GM19372 (cell line): ENCODE results near the gene ARHGEF28.
A peak's percentile ranks its signal among the peaks of the same experiment; 100 is the strongest.

Experiments
- ATAC-seq: cut with Tn5 transposase; IDR thresholded peaks from one replicate; pipeline ENCODE4 v1.9.1; 2021; ENCODE audit warnings: mild to moderate bottlenecking, low read depth, moderate library complexity; ENCODE audit not compliant: unreplicated experiment

The ARHGEF28 gene, protein sequence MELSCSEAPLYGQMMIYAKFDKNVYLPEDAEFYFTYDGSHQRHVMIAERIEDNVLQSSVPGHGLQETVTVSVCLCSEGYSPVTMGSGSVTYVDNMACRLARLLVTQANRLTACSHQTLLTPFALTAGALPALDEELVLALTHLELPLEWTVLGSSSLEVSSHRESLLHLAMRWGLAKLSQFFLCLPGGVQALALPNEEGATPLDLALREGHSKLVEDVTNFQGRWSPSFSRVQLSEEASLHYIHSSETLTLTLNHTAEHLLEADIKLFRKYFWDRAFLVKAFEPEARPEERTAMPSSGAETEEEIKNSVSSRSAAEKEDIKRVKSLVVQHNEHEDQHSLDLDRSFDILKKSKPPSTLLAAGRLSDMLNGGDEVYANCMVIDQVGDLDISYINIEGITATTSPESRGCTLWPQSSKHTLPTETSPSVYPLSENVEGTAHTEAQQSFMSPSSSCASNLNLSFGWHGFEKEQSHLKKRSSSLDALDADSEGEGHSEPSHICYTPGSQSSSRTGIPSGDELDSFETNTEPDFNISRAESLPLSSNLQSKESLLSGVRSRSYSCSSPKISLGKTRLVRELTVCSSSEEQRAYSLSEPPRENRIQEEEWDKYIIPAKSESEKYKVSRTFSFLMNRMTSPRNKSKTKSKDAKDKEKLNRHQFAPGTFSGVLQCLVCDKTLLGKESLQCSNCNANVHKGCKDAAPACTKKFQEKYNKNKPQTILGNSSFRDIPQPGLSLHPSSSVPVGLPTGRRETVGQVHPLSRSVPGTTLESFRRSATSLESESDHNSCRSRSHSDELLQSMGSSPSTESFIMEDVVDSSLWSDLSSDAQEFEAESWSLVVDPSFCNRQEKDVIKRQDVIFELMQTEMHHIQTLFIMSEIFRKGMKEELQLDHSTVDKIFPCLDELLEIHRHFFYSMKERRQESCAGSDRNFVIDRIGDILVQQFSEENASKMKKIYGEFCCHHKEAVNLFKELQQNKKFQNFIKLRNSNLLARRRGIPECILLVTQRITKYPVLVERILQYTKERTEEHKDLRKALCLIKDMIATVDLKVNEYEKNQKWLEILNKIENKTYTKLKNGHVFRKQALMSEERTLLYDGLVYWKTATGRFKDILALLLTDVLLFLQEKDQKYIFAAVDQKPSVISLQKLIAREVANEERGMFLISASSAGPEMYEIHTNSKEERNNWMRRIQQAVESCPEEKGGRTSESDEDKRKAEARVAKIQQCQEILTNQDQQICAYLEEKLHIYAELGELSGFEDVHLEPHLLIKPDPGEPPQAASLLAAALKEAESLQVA (N-terminal part only)

DNA sequence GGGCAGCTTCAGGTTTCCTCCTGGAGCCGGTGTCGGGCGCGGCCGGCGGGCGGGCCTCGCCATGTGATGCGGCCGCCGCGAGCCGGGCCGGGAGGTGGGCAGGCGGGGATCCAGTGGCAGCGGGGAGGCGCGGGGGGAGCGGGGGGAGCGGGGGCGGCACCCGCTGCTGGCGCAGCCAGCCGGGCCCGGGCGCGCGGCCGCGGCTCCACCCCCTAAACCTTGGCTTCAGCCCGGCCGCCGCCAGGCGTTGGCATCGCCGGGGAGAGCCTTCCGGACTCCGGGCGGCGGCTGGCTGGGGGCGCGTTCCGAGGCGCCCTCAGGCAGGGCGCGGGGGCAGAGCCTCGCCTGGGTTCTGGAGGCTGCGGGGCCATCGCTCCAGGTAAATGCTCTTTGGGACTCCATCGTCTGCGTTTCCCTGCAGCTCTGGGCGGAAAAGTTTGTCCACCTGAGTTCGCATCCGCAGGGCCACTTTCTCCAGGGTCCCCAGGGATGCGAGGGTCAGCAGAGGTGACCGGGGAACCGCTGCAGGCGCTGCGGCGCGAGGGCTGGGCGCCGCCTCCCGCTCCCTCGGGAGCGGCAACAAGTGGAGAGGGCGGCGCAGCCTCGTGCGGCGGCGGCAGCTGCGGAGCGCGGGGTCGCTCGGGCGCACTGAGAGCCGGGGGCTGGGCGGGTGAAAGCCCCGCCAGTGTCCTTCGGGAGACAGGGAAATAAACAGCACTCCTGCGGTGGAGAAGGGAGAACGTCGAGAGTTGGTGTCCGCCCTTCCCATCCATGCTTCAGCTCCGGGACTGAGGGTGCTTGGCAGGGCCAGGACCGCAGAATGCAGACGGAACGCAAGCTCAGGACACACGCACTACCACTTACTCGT is at the start of gene ARHGEF28:
Gene ARHGEF28, plus strand, starts transcription at position 253 of the 868 bp plus-strand sequence. CDS start 58,656 bp downstream, outside the sequence.
- ATAC-seq = peak; percentile 53

DNA sequence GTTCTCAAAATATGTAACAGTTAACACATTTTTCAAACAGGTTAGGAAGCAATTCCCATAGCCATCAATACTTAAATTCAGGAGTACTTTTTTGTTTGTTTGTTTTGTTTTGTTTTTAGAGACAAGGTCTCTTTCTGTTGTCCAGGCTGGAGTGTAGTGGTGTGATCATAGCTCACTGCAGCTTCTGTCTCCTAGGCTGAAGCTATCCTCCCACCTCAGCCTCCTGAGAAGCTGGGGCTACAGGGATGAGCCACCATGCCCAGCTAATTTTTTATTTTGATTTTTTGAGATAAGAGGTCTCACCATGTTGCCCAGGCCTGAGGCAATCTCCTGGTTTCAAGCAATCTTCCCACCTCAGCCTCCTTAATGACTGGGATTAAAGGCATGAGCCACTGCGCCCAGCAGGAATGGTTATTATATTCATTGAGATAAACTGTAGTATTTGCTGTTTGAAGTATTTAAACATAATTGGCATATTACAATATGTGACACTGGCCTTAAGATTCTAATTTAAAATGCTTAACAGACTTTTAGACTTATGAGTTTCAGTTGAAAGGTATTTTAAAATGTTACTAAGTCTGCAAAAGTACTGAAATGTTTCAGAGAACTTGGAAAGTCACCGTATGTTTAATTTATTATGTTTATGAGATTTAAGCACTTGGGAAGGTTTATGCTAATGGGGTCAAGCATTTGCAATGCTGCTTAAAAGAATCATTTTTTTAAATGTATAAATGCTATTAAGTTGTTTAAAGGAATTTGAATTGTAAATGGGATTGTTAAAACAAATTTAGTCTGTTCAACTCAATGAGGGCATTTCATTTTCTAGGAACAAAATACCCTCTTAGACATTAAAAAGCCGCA is 43.5 kb upstream of the ARHGEF28 start:
- no peak for ATAC-seq

DNA sequence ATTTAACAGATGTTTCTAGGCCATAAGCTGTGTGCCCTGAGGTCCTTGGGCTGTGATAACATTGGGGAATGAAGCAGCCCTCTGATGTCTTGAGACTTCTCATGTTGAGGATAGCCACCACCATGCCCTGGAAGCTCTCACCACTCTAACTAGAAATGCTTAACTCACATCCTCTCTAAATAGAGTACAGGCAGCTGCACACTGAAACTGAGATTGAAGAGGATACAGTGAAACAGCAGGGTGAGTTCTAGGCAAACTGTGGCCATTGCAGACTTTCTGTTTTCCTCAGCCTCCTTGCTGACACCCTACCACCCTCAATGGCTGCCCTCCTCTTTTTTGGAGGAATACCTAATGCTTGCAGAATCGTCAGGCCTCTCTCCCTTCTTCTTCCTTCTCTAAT is 38.1 kb upstream of the ARHGEF28 start:
- peak; percentile 68 for ATAC-seq

DNA sequence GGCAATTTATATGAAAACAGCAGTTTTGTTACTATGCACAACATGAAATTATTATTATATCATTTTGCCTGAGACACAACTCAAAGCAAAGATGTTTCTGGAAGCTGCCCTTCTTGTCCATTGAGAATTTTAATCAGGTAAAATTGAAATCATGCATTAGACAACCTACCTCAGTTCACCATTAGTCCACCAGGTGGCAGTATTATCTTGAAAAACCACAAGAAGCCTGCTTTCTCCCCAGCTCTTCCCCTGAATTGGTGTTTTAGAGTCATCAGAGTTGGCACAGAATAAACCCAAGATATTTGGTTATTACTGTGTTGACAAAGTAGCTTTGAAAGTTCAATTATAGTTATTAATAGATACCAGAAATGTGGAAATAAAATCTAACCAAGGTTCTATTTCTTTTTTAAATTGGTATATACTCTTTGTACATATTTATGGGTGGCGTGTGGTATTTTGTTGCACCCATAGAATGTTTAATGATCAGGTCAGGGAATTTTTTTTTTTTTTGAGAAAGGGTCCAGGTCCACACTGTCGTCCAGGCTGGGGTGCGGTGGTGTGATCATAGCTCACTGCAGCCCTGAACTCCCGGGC is 34.8 kb upstream of the ARHGEF28 start:
- ATAC-seq = no peak

DNA sequence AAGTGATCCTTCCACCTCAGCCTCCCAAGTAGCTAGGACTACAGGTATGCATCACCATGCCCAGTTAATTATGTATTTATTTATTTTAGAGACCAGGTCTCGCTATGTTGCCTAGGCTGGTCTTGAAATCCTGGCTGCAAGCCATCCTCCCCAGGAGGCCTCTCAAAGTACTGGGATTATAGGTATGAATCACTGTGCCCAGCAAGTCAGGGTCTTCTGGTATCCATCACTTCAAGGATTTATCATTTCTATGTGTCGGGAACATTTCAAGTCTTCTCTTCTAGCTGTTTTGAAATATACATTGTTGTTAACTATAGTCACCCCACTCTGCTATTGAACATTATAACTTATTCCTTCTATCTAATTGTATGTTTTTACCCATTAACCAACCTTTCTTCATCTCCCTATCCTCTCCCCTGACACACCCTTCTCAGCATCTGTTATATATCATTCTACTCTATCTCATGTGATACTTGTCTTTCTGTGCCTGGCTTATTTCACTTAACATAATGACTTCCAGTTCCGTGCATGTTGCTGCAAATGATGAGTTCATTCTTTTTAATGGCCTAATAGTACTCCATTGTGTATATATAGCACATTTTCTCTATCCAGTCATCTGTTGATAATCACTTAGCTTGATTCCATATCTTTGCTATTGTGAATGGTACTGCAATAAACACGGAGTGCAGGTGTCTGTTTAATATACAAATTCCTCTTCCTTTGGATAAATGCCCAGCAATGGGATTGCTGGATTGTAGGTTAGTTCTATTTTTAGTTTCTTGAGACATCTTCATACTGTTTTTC is 34.1 kb upstream of the ARHGEF28 start:
- no peak for ATAC-seq

DNA sequence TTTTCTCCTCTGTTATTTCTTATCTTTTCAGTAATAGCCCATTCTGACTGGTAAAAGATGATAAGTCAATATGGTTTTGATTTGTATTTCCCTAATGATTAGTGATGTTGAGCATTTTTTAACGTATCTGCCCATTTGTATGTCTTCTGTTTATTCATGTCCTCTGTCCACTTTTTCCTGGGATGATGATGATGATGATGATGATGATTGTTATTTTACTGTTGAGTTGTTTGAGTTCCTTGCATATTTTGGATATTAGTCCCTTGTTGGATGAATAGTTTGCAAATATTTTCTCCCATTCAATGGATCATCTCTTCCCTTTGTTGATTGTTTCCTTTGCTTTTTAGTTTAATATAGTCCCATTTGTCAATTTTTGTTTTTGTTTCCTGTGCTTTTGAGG is 33.4 kb upstream of the ARHGEF28 start:
- no peak for ATAC-seq

DNA sequence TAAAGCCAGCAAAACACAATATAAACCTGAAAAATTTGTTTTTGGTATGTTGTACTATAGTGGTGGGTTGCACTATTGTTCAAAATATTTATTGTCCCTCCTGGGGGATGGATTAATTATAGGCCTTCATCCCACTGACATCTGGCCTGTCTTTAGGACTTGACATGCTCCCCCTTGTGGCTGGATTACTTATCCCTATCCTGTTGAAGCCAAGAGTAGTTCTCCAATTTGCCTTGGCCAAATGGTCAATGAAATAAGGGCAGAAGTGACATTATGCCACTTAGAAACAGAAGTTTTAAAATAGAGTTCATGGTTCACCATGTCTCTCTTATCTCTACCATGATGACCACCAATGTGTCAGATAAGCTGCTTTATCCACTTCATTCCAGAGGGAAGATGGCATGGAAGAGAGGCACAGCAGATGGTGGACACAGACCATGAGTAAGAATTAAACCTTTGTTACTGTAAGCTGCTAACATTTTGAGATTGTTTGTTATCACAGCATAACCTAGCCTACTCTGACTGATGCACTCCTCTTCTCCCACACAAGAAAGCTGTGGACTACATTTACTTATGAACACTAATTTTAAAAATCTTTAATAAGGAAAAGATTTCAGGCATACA is 29.2 kb upstream of the ARHGEF28 start:
- no peak for ATAC-seq

DNA sequence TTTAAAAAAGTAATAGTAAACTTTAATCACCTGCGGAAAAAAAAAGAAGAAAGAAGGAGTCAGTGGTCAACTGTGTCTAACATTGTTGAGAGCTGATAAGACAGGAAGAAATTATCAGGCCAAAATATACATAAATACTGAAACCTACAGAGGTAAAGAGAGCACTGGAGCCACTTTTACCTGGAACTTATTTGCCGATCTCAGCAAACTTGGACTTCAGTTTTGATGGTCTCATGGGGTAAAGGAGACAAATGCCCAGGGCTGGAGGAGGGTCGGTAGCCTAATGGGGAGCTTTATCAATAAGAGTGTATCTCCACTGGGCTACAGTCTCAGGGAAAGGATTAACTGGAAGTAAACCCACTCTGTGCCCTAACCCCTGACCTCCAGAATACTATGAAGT is 26.6 kb upstream of the ARHGEF28 start:
- no peak for ATAC-seq

DNA sequence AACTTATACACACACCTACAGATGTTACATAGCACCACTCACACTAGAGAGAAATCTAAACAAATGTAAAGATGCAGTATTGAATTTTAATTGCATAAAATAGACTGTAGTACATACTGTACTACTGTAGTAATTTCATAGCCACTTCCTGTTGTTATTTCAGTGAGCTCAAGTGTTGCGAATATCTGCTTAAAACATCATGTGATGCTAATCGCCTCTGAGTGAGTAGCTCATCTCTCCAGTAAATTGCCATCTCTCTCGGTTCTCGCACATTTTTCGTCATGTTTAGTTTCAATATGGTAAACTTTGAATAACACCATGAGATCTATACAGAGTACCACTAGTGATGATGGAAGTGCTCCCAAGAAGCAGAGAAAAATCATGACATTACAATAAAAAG is 22.0 kb upstream of the ARHGEF28 start:
- ATAC-seq = no peak

DNA sequence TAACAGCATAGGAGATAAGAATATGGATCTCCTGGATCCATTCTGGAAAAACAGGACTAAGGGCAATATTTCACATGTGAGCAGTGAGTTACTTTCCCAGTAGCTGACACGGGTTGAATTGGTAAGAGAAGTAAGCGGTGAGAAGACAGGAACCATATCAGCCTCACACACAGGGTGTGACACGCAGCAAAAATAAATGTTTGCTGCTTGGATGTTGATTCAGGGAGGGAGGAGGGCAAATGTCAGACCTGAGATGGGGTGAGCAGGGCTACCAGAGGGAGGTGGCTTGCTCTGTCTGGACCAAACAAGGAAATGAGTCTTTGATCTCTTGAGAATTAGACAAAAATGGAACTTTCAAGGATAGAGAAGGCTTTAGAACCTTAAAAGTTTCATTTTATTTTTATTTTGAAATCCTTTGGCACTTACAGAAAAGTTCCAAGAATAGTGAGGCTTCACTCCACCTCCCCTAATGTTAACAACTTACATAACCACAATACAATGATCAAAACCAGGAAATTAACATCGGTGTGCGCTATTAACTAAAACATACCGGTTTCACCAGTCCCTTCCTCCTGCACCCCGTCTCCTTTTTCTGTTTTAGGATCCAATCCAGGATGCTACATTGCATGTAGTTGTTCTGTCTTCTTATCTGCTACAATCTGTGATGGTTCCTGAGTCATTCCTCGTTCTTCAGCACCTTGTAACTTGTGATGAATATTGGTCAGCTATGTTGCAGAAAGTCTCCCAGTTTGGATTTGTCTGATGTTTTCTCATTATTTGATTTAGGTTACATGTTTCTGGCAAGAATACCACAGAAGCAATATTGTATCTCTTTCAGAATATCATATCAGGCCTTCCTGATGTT is 20.5 kb upstream of the ARHGEF28 start:
- no peak for ATAC-seq

DNA sequence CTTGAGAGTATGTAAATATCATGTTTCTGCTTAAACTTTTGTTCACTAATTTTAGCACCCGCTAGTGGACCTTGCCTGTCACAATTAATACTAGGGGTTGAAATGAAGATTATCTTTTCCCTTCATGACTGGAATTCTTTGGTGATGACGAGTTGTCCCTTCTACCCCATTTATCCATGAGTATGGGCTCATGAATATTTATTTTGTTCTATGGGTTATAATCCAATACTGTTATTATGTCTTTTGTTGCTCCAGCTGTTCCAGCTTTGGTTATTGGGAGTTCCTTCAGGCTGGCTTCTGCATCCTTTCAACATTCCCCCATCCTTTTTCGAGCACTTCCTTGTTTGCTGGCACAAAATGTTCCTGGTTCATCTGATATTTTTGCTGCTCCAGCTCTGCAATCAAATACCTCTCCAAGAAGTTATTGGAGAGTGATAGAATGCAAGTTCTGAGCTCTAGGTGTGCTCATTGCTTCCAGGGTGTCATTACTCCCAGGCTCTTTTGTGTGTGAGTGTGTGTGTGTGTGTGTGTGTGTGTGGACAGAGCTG is 19.7 kb upstream of the ARHGEF28 start:
- no peak for ATAC-seq

DNA sequence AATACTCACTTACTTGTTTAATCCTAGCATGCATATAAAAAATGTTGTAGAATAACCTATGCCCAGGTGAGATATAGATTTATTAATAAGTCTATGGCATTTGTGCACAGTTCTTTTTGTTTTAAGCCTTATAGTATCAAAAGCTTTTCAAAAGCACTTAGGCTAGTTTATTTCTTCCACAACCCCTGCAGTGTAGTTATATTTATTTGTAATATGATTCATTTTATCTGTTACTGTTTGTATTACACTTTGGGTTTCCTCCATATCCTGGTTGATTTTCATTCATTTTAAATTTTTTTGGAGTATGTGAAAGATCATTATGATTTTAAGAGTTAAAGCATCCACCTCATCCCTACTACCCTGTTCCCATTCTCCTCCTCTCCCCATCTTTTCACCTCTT is 18.8 kb upstream of the ARHGEF28 start:
- ATAC-seq = no peak

DNA sequence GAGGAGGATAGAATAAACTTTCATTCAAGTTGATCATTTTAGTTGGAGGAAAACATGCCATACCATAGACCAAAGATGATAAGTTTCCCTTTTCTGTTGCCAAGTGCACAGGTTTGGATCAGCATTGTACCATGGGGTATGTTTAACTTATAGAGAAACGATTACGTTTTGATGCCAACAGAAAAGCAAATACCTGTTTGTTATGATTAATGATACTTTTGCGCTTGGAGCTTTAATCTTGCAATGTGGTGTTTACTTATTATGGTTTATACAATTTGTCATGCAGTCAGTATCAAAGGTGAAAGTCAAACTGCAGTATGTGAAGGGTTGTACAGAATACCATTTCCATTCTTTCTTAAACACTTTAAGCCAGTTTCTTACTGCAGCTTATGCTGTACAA is 13.2 kb upstream of the ARHGEF28 start:
- ATAC-seq = no peak

DNA sequence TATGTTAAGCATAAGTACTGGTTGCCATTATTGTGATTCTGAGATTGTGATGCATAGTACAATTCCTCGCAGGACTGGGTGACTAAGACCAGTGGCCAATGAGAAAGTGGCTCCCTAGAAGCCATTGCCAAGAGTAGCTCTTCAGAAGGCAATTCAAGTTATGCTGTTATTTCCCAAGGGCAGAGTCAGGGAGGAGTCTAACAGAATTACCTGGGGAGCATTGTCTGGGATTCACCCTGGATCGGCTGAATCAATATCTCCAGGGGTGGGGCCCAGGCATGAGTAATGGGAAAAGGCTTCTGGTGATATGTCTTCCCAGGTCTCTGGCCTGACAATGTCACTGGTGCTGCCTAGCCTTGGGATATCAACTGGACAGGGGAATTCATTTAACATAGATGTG is 10.9 kb upstream of the ARHGEF28 start:
- ATAC-seq = no peak

DNA sequence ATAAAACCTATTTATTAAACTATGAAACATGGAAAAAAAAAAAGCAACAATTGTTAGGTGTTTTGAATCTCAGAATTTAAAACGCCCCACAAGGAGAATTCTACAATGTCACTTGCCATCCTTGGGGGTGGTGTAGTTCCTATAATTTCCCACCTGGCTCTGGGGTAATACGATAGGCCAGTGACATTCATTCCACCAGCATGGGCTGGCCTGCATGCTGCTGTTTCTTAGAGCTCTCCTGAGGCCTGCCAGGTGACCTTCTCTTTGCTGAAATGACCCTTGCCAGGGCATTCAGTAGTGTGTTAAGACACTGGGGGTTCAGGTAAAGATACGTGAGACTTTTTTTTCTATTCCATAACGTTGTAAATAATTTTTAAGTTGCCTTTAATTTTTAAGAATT is 10.0 kb upstream of the ARHGEF28 start:
- no peak for ATAC-seq
